Stimulated activated naive CD8-positive, alpha-beta T cell treated with anti-CD3 and anti-CD28 coated beads, Interleukin-15, Interleukin-2, amounts not matched to agents 100 ng/mL and 50 ng/mL, for 24 hours (primary cell): ENCODE data around the gene SLC9A1.
"Not testable (repeated sequence)": the region's sequence is repeated elsewhere in the genome, so short reads cannot be mapped to it uniquely, and the experiment has no call there.

Source experiments
- H3K27ac Mint-ChIP-seq: one replicate; pipeline ENCODE4 v1.8.0; 2021; ENCODE audit warnings: mild to moderate bottlenecking, mixed read lengths
- H3K27me3 Mint-ChIP-seq: one replicate; pipeline ENCODE4 v1.8.0; 2021; ENCODE audit warnings: mixed read lengths
- H3K36me3 Mint-ChIP-seq: one replicate; pipeline ENCODE4 v1.8.0; 2021; ENCODE audit warnings: low read depth, mixed read lengths
- H3K4me1 Mint-ChIP-seq: one replicate; pipeline ENCODE4 v1.8.0; 2021; ENCODE audit warnings: low read depth, mixed read lengths
- H3K4me3 Mint-ChIP-seq: one replicate; pipeline ENCODE4 v1.8.0; 2021; ENCODE audit warnings: mild to moderate bottlenecking, mixed read lengths
- H3K9me3 Mint-ChIP-seq: one replicate; pipeline ENCODE4 v1.8.0; 2021; ENCODE audit warnings: mixed read lengths

The SLC9A1 gene

GRCh38 chr1:27132147-27132546 is 22.8 kb downstream of the SLC9A1 start:
- peaks cover 22% of the 10 kb centered on the region for H3K4me1 Mint-ChIP-seq
- H3K27ac Mint-ChIP-seq, result no peak overlapping the region
- peaks cover 9% of the 10 kb centered on the region for H3K36me3 Mint-ChIP-seq
- no peaks in the 10 kb centered on the region for H3K27me3 Mint-ChIP-seq
- H3K4me3 Mint-ChIP-seq, result no peak overlapping the region
- H3K9me3 Mint-ChIP-seq, result no peaks in the 10 kb centered on the region

DNA sequence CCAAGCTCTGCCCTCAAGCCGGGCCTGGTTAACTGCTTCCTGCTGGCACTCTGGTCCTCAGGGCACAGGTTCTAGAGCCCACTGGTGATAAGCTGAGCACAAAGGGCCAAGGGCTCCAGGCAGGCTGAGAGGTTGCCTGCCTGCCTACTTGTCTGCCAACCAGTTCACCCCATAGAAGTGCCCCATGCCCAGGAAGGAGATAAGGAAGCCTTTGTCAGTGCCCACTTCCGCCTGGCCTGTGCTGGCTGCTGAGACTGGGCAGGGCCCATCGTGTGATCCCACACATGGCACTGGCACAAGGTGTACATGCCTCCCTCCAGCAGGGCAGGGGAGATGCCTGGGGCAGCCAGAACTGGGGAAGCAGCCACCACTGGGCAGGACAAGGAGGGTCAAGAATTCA is 24.1 kb downstream of the SLC9A1 start:
- H3K27ac Mint-ChIP-seq, result no peak overlapping the region
- H3K4me3 Mint-ChIP-seq, result no peak overlapping the region
- no peaks in the 10 kb centered on the region for H3K9me3 Mint-ChIP-seq
- peaks cover 8% of the 10 kb centered on the region for H3K4me1 Mint-ChIP-seq
- no peaks in the 10 kb centered on the region for H3K27me3 Mint-ChIP-seq
- H3K36me3 Mint-ChIP-seq, result peaks cover 8% of the 10 kb centered on the region

DNA sequence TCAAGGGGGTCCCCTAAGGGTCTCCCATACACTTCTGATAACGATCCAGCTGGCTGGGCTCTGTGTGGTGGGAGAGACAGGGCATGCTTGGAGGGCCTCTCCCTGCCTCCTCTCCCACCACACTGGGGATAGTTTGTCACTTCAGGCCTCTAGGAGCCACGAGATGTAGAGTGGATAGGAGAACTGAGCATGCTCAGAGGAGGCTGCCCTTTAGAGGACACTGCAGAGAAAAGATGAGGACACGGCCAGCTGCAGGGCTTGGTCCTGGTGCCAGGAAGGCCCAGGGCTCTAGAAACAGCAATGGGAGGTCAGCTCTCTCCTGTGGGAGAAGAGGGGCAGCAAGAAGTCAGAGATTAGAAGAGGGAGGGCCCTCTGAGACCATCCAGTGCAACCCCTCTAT is 25.7 kb downstream of the SLC9A1 start:
- Mint-ChIP-seq H3K36me3 (peaks cover 2% of the 10 kb centered on the region), H3K9me3 (no peaks in the 10 kb centered on the region), H3K27ac (no peak overlapping the region)

GRCh38 chr1:27127419-27127818 is 27.5 kb downstream of the SLC9A1 start:
- Mint-ChIP-seq H3K9me3 (no peaks in the 10 kb centered on the region), H3K4me1 (no peaks in the 10 kb centered on the region), H3K36me3 (no peaks in the 10 kb centered on the region), H3K4me3 (no peak overlapping the region), H3K27ac (no peak overlapping the region), H3K27me3 (no peaks in the 10 kb centered on the region)

More for the DNA sequence above, 25.7 kb downstream of the SLC9A1 start:
- Mint-ChIP-seq H3K4me1 (peaks cover 3% of the 10 kb centered on the region), H3K27me3 (no peaks in the 10 kb centered on the region), H3K4me3 (no peak overlapping the region)

DNA sequence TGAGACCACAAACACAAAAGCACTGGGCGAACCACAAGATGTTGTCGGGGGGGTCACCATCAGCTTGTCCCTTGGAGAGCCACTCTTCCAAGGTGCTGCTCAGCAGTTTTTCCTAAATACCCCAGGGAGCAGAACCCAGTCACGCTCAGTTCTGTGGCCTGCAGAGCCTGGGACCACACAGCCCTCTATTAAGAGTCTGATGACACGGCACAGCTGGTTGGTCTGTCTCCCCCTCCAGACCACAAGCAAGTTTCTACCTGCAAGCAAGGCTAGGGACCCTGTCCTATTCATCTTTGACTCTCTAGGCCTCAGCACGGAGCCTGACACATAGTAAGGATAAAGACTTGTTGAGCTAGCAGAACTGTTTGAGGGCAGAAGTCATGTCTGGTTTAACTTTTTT is 28.5 kb downstream of the SLC9A1 start:
- no peak overlapping the region for H3K4me3 Mint-ChIP-seq
- no peaks in the 10 kb centered on the region for H3K4me1 Mint-ChIP-seq
- H3K9me3 Mint-ChIP-seq, result no peaks in the 10 kb centered on the region
- H3K36me3 Mint-ChIP-seq, result no peaks in the 10 kb centered on the region
- H3K27me3 Mint-ChIP-seq, result no peaks in the 10 kb centered on the region
- no peak overlapping the region for H3K27ac Mint-ChIP-seq

DNA sequence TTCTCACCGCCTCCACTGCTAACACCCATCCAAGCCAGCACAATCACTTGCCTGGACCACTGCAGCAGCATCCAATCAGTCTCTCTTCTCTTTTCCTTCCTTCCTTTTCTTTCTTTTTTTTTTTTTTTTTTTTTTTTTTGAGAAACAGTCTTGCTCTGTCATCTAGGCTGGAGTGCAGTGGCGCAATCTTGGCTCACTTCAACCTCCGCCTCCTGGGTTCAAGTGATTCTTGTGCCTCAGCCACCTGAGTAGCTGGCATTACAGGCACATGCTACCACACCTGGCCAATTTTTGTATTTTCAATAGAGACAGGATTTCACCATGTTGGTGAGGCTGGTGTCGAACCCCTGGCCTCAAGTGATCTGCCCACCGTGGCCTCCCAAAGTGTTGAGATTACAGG is 29.8 kb downstream of the SLC9A1 start:
- not testable (repeated sequence) for H3K9me3 Mint-ChIP-seq, H3K27ac Mint-ChIP-seq, H3K36me3 Mint-ChIP-seq, H3K4me3 Mint-ChIP-seq, H3K4me1 Mint-ChIP-seq, H3K27me3 Mint-ChIP-seq

- H3K4me1 Mint-ChIP-seq, result no peaks in the 10 kb centered on the region
- no peak overlapping the region for H3K4me3 Mint-ChIP-seq
- H3K27me3 Mint-ChIP-seq, result no peaks in the 10 kb centered on the region
- H3K36me3 Mint-ChIP-seq, result no peaks in the 10 kb centered on the region
- no peak overlapping the region for H3K27ac Mint-ChIP-seq
- no peaks in the 10 kb centered on the region for H3K9me3 Mint-ChIP-seq
These were observed 30.5 kb downstream of the SLC9A1 start for GRCh38 chr1:27124405-27124804.

DNA sequence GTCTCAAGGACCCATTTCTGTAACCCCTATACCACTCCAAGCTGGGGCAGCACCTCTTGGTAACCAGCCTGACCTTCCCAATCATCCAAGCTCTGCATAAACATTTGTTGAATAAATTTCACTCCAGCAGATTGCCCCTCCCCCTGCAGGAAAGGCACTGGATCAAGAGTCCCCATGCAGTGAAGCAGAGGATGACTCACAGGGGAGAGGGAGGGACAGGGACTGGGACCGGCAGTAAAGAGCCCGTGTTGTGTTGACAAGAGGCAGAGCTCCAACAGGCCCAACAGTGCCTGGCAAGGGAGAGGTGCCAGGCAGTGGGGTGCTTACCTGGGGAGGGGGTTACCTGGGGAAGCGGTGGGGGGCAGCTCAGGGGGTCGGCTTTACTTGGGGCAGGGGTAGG is 32.3 kb downstream of the SLC9A1 start:
- no peak overlapping the region for H3K4me3 Mint-ChIP-seq
- no peaks in the 10 kb centered on the region for H3K9me3 Mint-ChIP-seq
- no peaks in the 10 kb centered on the region for H3K36me3 Mint-ChIP-seq
- no peak overlapping the region for H3K27ac Mint-ChIP-seq
- H3K4me1 Mint-ChIP-seq, result no peaks in the 10 kb centered on the region
- H3K27me3 Mint-ChIP-seq, result no peaks in the 10 kb centered on the region

GRCh38 chr1:27120854-27121253 is 34.1 kb downstream of the SLC9A1 start:
- no peaks in the 10 kb centered on the region for H3K27me3 Mint-ChIP-seq
- no peak overlapping the region for H3K27ac Mint-ChIP-seq
- H3K36me3 Mint-ChIP-seq, result no peaks in the 10 kb centered on the region
- peaks cover 9% of the 10 kb centered on the region for H3K4me1 Mint-ChIP-seq
- no peak overlapping the region for H3K4me3 Mint-ChIP-seq
- H3K9me3 Mint-ChIP-seq, result no peaks in the 10 kb centered on the region

GRCh38 chr1:27118440-27118689 is 36.6 kb downstream of the SLC9A1 start:
- no peak overlapping the region for H3K27ac Mint-ChIP-seq
- H3K4me1 Mint-ChIP-seq, result peaks cover 32% of the 10 kb centered on the region
- no peaks in the 10 kb centered on the region for H3K9me3 Mint-ChIP-seq
- no peak overlapping the region for H3K4me3 Mint-ChIP-seq
- no peaks in the 10 kb centered on the region for H3K36me3 Mint-ChIP-seq
- H3K27me3 Mint-ChIP-seq, result no peaks in the 10 kb centered on the region

DNA sequence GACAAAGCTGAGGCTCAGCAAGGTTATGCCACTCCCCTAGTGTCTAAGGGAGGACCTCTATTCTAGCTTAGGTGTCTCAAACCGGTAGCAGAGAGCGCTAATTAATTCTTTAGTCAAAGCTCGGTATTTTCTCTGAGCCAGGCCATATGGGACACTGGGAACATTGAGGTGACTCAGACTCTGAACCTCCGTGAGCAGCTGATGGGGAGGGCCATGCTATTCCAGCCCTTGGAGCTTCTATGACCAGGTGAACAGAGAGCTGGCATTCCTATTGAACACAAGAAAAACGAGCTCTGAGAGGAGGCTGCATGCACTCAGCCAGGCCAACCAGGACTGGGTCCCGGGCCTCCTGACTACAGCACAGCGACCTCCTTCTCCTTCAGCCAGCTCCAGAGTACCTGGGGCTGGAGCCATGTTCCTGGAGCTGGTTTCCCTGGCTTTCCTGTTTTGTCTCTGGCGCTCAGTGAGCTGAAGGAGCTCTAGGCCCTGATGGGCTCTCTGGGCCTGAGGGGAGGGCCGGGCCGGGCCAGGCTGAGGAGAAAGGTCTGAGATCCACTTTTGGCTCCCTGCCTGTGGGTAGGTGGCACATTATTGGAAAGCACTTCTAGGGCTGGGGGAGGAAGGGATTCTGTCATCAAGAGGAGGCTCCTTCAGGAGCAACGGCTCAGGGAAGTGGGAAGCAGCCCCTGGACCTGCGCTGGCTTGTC is 37.0 kb downstream of the SLC9A1 start:
- Mint-ChIP-seq H3K9me3 (no peaks in the 10 kb centered on the region), H3K27me3 (no peaks in the 10 kb centered on the region), H3K36me3 (no peaks in the 10 kb centered on the region), H3K27ac (no peak overlapping the region), H3K4me3 (no peak overlapping the region), H3K4me1 (peaks cover 37% of the 10 kb centered on the region)

GRCh38 chr1:27116697-27117096 is 38.2 kb downstream of the SLC9A1 start:
- H3K9me3 Mint-ChIP-seq, result no peaks in the 10 kb centered on the region
- no peak overlapping the region for H3K4me3 Mint-ChIP-seq
- H3K4me1 Mint-ChIP-seq, result peaks cover 48% of the 10 kb centered on the region
- peaks cover 4% of the 10 kb centered on the region for H3K36me3 Mint-ChIP-seq
- no peaks in the 10 kb centered on the region for H3K27me3 Mint-ChIP-seq
- H3K27ac Mint-ChIP-seq, result no peak overlapping the region

- no peak overlapping the region for H3K27ac Mint-ChIP-seq
- no peak overlapping the region for H3K4me3 Mint-ChIP-seq
- peaks cover 49% of the 10 kb centered on the region for H3K4me1 Mint-ChIP-seq
- H3K9me3 Mint-ChIP-seq, result no peaks in the 10 kb centered on the region
- no peaks in the 10 kb centered on the region for H3K27me3 Mint-ChIP-seq
- peaks cover 4% of the 10 kb centered on the region for H3K36me3 Mint-ChIP-seq
These were observed 38.7 kb downstream of the SLC9A1 start for GRCh38 chr1:27116232-27116631.

DNA sequence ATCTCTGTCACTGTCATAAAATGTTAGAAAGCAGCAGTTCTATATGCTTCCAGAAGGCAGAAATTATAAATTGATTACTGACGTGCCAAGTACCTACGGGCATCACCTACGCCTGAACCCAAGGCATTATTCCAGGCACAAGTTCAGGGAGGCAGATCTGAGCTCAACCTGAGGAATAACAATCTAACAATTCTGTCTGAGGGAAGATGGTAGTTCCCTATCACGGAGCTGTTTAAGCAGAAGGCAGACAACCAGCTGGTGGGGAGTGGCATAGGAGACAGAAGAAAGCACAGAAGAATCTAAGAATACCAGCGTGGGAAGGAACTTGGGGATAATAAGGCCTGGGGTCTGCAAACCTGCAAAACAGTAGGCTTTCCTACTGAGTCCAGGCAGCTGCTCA is 40.4 kb downstream of the SLC9A1 start:
- Mint-ChIP-seq H3K27me3 (no peaks in the 10 kb centered on the region), H3K4me1 (peaks cover 49% of the 10 kb centered on the region), H3K36me3 (peaks cover 4% of the 10 kb centered on the region), H3K9me3 (no peaks in the 10 kb centered on the region), H3K27ac (peak overlapping the region; percentile 90), H3K4me3 (no peak overlapping the region)

GRCh38 chr1:27113861-27114260 is 41.1 kb downstream of the SLC9A1 start:
- H3K27me3 Mint-ChIP-seq, result no peaks in the 10 kb centered on the region
- peak overlapping the region; percentile 56 for H3K4me3 Mint-ChIP-seq
- peak overlapping the region; percentile 90 for H3K27ac Mint-ChIP-seq
- no peaks in the 10 kb centered on the region for H3K9me3 Mint-ChIP-seq
- peaks cover 4% of the 10 kb centered on the region for H3K36me3 Mint-ChIP-seq
- peaks cover 49% of the 10 kb centered on the region for H3K4me1 Mint-ChIP-seq
